Adipose tissue (tissue), 3 donors: Measurements from ENCODE around the gene LSR. TPM values are rescaled to one million over a fixed set of nuclear protein-coding genes. Genes with fewer than 3 reads are reported as not detected.
"Not testable (repeated sequence)": the region's sequence is repeated elsewhere in the genome, so short reads cannot be mapped to it uniquely, and the experiment has no call there.

Experiments used
- H3K27ac ChIP-seq: one replicate; pipeline ENCODE4 v1.5.1; 2013; ENCODE audit warnings: low read depth, low read length
- WGBS, 3 donors: extraction: QIAGEN DNeasy Blood & Tissue Kit; methylation state at CpG; one replicate each; pipeline ENCODE4 v1.1.7; 2013; 5-methylcytosine and 5-hydroxymethylcytosine counted together
- polyA plus RNA-seq, 3 donors: library from polyadenylated mRNA; stranded (reverse); fragments of 200-250 nt; gene quantifications; one replicate each; pipeline ENCODE4 v1.2.3, GENCODE V29; 2013
- donor health status: healthy with polysubstance abuse.
- donor health status: Bipolar disorder and iron deficiency.
- donor health status: healthy.

LSR gene
- polyA plus RNA-seq, 3 donors: 12.9 to 92.4 (median 20.2) TPM

DNA sequence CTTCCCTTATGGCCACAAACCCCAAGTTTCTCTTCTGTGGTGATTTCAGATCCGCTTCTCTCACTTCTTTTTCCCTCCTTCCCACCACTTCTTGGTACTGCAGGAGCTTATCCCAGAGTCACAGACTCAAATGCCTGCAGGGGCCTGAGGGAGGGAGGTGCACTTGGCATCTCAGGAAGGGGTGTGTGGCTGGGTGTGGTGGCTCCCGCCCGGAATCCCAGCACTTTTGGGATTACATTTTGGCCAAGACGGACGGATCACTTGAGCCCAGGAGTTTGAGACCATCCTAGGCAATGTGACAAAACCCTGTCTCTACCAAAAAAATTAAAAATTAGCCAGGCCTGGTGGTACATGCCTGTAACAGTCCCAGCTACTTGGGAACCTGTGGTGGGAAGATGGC is 25.5 kb downstream of the LSR start:
- WGBS, 3 donors: 69 to 79% (median 78%) methylated on average over 5 of the region's 5 CpGs
- H3K27ac ChIP-seq: no peak overlapping the region

DNA sequence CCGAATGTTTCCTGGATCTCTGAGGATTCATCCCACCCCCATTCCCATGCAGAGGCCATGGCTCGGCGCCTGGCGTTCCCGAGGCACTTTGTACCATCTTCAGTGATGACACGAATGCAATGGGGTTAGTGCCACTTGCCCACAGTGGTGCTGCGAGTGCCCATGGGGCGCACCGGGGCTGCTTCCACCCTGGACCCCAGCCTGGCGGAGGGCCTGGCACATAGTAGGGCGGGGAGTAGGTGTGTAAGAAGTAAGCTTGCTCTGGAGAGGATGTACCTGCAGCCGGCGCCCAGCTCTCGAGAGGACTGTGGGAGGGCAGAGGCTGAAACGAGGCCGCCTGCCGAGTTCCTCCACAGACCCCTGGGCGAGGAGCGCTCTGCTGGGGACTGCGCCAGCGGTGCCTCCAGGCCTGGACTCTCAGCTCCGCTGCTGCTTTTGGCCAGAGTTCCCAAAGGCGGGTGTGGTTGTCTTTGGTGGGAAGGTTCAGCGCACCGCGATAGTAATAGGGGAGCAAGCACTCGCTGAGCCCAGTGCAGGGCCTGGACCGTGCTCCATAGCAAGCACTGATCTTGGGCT is 28.0 kb downstream of the LSR start:
- no peak overlapping the region for H3K27ac ChIP-seq
- WGBS, 3 donors: 94 to 95% (median 94%) methylated on average over 28 of the region's 28 CpGs

DNA sequence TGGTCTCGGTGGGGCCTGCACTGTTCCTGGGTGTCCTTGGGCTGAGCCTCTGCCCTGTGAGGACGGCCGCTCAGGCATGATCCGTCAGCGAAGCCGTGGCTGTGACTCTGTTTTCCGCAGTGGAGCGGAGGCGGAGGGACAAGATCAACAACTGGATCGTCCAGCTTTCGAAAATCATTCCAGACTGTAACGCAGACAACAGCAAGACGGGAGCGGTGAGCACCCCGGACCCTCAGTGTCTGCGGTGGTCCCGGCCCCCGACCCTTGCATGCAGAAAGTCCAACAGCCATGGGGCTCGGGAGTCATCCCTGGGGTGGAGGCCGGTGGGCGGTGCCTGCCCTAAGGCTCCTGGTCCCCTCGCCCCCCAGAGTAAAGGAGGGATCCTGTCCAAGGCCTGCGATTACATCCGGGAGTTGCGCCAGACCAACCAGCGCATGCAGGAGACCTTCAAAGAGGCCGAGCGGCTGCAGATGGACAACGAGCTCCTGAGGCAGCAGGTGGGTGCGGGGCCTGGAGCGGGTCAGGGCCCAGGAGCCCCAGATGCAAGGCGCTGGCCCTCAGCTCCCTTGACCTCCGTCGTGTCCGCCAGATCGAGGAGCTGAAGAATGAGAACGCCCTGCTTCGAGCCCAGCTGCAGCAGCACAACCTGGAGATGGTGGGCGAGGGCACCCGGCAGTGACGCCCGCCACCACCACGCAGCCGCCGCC is 29.9 kb downstream of the LSR start:
- 89 to 91% (median 91%) methylated on average over 39 to 45 of the region's 45 CpGs for WGBS, 3 donors
- H3K27ac ChIP-seq: no peak overlapping the region

DNA sequence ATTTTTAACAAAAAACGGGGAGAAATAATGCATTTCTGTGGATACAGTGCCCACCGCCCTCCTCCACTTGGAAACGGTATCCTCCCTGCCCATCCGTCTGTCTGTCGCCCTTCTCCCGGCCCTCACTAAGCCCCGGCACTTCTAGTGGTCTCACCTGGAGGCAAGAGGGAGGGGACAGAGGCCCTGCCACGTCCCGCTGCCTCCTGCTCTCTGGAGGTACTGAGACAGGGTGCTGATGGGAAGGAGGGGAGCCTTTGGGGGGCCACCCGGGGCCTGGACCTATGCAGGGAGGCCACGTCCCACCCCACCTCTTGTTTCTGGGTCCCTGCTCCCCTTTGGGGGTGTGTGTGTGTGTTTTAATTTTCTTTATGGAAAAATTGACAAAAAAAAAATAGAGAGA is 30.6 kb downstream of the LSR start:
- WGBS, 3 donors: 78 to 93% (median 80%) methylated on average over 11 of the region's 11 CpGs
- H3K27ac ChIP-seq: no peak overlapping the region

DNA sequence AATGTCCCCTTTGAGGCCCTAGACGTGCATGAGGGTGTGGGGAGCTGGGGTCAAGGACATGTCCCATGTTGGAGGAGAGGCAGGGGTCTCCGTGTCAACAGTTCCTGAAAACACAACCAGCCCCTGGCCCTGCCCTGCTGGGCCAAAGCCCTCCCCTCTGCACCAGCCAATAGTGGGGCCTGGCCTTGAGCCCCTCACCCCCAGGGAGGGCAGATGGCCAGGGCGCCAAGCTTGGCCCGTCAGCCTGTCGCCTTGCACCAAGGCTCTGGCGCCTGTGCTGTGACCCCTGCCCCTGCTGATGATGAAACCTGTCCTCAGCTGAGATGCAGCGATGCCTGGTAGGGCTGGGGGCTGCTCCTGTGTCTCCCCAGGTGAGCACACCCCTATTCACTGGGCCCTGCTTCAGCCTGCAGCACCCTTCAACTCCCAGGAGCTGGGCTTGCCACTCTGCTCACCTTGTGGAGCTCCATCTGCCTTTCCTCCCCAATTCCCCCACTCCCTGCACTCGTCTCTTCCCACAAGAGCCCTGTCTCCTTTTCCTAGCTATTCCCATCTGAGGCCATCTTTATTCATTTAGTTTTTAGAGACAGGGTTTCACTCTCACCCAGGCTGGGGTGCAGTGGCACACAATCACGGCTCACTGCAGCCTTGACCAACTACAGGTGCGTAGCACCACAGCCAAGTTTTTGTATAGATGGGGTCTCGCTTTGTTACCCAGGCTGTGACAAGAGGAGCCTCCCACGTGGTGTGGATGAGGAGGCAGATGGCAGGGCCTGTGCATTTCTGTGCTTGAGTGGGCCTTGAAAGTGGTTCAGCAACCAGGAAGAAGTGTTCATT is 31.4 kb downstream of the LSR start:
- 58 to 67% (median 63%) methylated on average over 11 to 12 of the region's 12 CpGs for WGBS, 3 donors
- H3K27ac ChIP-seq: no peak overlapping the region

DNA sequence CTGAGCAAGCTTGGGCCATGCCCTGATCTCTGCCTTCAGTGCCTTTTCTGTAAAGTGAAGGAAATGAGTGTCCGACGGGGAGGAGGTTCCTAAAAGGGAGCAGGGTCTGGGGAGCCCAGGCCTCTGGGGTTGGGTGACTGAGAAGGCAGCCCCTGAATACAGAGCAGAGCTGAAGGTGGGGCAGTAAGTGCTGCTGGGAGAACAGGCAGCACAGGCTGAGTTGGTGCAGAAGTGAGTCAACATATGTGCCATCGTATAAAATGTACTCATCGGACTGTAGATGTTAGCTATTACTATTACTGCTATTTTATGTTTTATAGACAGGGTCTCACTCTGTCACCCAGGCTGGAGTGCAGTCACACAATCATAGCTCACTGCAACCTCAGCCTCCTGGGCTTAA is 32.5 kb downstream of the LSR start:
- no peak overlapping the region for H3K27ac ChIP-seq
- WGBS, 3 donors: 53 to 73% (median 68%) methylated on average over 4 of the region's 4 CpGs

DNA sequence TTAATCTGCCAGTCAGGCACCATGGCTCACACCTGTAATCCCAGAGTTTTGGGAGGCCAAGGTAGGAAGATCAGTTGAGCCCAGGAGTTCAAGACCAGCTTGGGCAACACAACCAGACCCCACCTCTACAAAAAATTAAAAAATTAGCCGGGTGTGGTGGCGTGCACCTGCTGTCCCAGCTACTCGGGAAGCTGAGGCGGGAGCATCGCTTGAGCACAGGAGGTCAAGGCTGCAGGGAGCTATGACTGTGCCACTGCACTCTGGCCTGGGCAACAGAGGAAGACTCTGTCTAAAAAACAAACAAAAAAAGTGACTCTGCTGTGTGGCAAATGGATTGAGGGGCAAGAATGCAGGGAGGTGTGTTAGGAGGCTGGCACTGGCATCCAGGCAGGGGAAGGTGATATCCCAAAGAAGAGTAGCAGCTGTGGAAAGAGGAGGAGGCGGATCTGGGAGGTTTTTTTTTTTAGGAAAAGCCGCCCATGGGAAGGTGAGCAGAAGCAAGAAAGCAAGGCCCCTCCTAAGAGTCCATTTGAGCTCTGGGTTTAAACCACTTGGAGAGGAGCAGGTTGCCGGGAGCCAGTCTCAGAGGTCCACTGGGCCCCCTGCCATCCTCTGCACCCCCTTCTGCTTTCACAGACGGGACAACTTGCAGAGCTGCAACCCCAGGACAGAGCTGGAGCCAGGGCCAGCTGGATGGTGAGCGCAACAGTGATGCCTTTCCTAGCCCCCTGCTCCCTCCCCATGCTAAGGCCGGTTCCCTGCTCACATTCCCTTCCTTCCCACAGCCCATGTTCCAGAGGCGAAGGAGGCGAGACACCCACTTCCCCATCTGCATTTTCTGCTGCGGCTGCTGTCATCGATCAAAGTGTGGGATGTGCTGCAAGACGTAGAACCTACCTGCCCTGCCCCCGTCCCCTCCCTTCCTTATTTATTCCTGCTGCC is 35.6 kb downstream of the LSR start:
- WGBS, 3 donors: 68 to 82% (median 74%) methylated on average over 15 to 17 of the region's 17 CpGs
- no peak overlapping the region for H3K27ac ChIP-seq

DNA sequence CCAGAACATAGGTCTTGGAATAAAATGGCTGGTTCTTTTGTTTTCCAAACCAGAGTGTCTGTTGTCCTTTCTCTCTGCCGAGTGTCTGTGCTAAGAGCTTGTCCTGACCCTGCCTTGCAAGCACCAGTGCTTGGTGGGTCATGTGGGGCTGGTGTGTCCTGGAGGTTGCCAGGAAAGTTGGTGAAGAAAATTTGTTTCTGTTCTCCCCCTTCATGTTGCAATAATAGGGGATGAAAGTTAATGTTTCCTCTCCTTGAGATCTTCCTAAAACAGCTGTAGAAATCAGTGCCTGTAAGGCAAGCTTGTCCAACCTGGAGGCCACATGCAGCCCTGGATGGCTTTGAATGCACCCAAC is 36.3 kb downstream of the LSR start:
- 40 to 69% (median 53%) methylated on average over 1 of the region's 1 CpG for WGBS, 3 donors

DNA sequence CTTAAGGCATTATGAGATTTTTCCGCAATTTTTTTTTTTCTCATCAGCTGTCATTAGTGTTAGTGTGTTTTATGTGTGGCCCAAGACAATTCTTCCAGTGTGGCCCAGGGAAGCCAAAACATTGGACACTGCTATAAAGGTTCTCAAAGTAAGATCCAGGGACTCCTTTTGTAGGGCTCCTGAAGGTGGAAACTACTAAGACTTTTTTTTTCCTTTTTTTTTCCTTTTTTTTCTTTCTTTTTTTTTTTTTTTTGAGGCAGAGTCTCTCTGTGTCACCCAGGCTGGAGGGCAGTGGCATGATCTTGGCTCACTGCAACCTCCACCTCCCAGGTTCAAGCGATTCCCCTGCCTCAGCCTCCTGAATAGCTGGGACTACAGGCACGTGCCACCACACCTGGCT is 36.7 kb downstream of the LSR start:
- not testable (repeated sequence) for H3K27ac ChIP-seq
- 93 to 96% (median 94%) methylated on average over 3 of the region's 3 CpGs for WGBS, 3 donors

More for the DNA sequence above, 36.3 kb downstream of the LSR start:
- H3K27ac ChIP-seq: no peak overlapping the region

DNA sequence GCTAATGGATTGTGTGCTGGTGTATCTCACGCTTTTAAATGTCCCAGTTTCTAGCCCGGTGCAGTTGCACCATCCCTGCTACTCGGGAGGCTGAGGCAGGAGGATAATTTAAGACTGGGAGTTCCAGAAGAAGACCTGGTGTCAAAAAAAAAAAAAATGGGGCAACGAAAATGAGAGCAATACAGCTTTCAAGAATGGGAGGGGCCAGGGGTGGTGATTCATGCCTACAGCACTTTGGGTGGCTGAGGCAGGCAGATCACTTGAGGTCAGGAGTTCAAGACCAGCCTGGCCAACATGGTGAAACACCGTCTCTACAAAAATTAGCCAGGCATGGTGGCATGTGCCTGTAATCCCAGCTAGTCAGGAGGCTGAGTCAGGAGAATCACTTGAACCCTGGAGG is 37.3 kb downstream of the LSR start:
- 83 to 87% (median 84%) methylated on average over 5 of the region's 5 CpGs for WGBS, 3 donors
- not testable (repeated sequence) for H3K27ac ChIP-seq

DNA sequence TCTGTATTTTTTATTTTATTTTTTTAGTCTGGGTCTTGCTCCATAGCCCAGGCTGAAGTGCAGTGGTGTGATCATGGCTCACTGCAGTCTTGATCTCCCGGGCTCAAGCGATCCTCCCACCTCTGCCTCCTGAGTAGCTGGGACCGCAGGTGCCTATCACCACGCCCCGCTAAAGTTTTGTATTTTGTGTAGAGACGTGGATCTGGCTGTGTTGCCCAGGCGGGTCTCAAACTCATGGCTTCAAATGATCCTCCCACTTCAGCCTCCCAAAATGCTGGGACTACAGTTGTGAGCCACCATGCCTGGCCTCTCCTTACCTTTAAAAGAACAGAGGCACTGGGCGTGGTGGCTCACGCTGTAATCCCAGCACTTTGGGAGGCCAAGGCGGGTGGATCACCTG is 38.9 kb downstream of the LSR start:
- WGBS, 3 donors: 91 to 96% (median 95%) methylated on average over 10 of the region's 10 CpGs
- no peak overlapping the region for H3K27ac ChIP-seq

DNA sequence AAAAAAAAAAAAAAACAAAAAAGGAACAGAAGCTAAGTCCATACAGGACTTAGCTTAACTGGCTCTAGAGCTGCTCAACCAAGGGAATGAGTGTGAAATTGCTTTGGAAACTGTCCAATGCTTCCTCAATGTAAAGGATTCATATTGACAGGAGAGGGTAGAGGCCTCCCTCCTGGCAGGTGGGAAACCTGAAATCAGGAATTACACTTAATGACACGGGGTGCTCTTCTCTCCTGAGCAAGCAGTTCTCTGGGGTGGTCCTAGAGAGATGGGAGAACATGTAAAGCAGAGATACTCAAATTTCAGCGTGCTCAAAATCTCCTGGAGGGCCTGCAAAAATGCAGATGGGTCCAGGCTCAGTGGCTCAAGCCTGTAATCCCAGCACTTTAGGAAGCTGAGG is 39.5 kb downstream of the LSR start:
- 56 to 60% (median 59%) methylated on average over 2 of the region's 2 CpGs for WGBS, 3 donors
- H3K27ac ChIP-seq: no peak overlapping the region

DNA sequence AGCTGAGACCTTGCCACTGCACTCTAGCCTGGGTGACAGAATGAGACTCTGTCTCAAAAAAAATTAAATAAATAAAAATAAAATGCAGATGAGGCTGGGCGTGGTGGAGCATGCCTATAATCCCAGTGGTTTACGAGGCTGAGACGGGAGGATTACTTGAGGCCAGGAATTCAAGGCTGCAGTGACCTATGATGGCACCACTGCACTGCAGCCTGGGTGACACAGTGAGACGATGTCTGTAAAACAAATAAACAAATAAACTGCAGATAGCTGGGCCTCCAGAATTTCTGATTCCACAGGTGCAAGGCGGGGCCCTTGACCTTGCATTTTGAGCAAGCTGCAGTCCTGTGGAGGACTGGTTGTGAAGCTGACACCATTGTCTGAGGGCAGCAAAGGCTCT is 40.1 kb downstream of the LSR start:
- H3K27ac ChIP-seq: no peak overlapping the region
- 81 to 86% (median 84%) methylated on average over 5 of the region's 5 CpGs for WGBS, 3 donors

DNA sequence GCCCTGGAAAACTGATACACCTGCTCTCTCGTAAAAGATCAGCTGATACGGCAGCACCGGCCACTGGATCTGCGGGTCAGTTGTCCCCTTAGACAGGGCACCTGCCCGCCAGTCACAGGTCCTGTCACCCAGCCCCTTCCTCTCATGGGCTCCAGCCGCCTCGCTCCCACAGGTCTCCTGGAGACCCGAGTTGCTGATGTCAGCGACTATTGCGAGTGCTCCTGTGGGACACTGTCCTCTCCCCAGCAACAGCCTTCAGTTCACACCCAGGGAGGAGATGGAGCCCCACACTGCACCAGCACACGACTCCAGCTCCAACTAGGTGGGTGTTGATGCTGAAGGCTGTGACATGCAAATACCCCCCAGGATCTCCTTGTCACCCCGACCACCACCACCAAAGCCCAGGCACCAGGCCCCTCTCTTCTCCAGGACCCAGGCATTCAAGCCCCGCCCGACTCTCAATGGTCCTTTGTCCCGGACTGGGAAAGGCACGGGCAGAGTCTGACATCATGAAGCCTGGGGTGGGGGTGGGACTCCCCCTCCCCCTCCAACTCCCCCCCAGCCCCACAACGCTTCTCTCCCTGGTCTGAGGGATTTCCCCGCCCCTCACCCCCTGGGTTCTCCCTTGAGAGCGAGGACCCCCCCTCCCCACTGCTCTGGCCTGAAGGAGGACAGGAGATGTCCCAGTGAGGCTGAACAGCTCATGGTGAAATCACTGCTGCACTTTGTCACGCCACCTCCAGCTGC is 41.8 kb downstream of the LSR start:
- H3K27ac ChIP-seq: no peak overlapping the region
- 75 to 83% (median 76%) methylated on average over 19 to 20 of the region's 20 CpGs for WGBS, 3 donors

DNA sequence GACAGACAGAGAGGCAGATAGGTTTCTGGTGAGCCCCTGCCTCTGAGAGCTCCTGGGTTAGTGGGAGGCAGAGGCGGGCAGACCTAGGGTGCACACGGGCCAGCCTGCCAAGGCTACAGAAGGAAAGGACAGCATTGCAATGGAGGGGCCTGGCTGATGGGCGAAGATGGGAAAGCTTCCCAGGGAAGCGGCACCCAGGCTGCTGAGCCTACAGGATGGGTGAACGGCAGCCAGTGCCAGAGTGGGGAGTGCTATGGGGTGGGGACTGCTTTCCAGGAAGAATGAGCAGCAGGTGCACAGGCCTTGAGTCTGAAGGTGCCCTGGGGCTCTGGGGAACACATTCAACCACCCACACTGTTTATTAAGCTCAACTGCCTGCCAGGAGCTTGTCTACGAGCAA is 42.5 kb downstream of the LSR start:
- 64 to 76% (median 74%) methylated on average over 6 of the region's 6 CpGs for WGBS, 3 donors
- H3K27ac ChIP-seq: no peak overlapping the region

DNA sequence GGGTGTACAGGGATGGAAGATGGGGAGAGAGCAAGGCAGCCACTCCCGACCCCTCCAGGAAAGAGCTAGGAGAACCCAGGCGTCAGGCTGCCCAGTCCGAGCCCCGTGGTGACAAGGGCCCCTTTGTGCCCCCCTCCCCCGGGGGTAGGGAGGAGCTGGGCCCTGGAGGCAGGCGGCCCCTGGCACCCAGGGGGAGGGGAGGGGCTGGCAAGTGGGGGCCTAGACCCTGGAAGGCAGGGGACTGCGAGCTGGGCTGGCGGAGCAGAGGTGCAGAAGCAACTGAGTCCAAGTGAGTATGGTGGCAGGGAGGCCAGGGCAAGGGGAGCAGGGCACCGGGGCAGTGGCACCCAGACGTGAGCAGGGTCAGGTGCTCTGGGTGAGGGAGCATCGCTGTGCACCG is 43.1 kb downstream of the LSR start, which contains the start of gene MAG:
Gene MAG (plus strand): TSS at position 246 of the 400 bp plus-strand sequence. CDS start 3,248 bp downstream, outside the sequence.
- WGBS, 3 donors: 67 to 80% (median 75%) methylated on average over 10 to 12 of the region's 12 CpGs
- H3K27ac ChIP-seq: no peak within 1 kb of the TSS

DNA sequence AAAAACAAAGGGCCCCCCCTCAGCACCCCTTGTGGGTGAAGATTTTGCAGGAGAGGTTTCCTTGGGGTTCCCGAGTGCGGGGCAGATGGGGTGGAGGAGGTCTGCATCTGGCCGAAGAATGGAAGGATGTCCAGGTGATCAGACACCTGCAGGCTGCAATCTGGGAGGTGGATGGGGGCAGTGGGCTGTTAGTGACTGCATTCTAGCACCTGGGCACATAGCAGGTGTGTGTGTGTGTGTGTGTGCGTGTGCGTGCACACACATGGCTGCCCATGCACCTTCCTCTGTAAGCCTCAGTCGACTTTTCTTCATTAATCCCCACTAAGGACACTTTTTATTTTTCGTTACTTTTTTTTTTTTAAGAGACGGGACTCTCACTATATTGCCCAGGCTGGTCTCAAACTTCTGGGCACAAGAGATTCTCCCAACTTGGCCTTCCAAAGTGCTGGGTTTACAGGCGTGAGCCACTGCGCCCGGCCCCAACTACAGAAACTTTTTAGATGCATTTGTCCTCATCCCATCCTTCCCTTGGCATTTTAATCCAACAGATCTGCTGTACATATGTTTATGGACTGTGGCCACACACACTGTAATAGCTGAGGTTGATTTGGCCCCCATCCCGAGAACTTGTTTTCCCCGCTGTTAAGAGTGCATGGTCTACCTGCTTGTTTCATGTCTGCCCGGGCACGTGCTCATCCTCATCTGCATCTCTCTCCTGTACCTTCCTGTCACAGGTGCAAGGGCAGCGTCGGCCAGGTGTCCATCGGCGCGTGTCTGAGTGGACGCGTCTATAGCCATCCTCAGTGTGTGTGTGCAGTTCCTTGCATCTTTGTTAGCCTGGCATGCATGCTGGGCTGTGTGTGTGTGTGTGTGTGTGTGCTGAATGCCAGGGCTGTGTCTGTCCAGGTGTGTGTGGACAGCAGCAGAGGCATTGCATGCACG is 43.9 kb downstream of the LSR start:
- H3K27ac ChIP-seq: no peak overlapping the region
- 69 to 80% (median 72%) methylated on average over 23 of the region's 23 CpGs for WGBS, 3 donors
